PC-3 (cell line): ENCODE results near the gene YES1. TPM values are rescaled to one million over a fixed set of nuclear protein-coding genes. Genes with fewer than 3 reads are reported as not detected.
A peak's percentile ranks its signal among the peaks of the same experiment; 100 is the strongest.

Experiments
- ATAC-seq: fragments of 200-7000 bp; cut with Tn5 transposase; 2 replicates; pipeline ENCODE4 v1.9.1; 2020; ENCODE audit warnings: mild to moderate bottlenecking, moderate library complexity
- Bru-seq: library from RNA; stranded (reverse); fragments of 400-500 nt; gene quantifications from one replicate; lab custom pipeline; 2021; lab: Mats Ljungman, UMichigan
- BruChase-seq, 2 experiments: library from RNA; stranded (reverse); fragments of 400-500 nt; gene quantifications; one replicate each; lab custom pipeline; 2021; lab: Mats Ljungman, UMichigan
- BruUV-seq: library from RNA; stranded (reverse); fragments of 400-500 nt; replicated peaks from 2 replicates; lab custom pipeline; 2021; lab: Mats Ljungman, UMichigan
- CTCF ChIA-PET: fragments of 300-600 bp; sonication (Branson Sonifier 250); formaldehyde crosslinking; loops from one replicate; lab custom pipeline; 2022; ENCODE audit warnings: antibody characterized with exemption; lab: Charles Lee
- POLR2A ChIA-PET: fragments of 300-600 bp; sonication (Branson Sonifier 250); formaldehyde crosslinking; loops from one replicate; lab custom pipeline; 2022; ENCODE audit warnings: antibody characterized with exemption; ENCODE audit not compliant: unreplicated experiment; lab: Charles Lee
- DNase-seq: peaks from one replicate; pipeline ENCODE4 v3.0.0-alpha.2; 2015
- H2AFZ ChIP-seq: fragments of 300-600 bp; sonication (generic); 2 replicates; pipeline ENCODE4 v1.6.0; 2016; ENCODE audit warnings: antibody characterized with exemption, low read length
- H3F3A ChIP-seq: fragments of 300-600 bp; sonication (generic); one replicate; pipeline ENCODE4 v1.6.0; 2017; ENCODE audit warnings: antibody characterized with exemption, low read length, control low read depth, mild to moderate bottlenecking; ENCODE audit not compliant: unreplicated experiment
- H3K27ac ChIP-seq: fragments of 300-600 bp; sonication (generic); 2 replicates; pipeline ENCODE4 v1.5.1; 2016; ENCODE audit warnings: mild to moderate bottlenecking, low read length
- H3K27me3 ChIP-seq: fragments of 300-600 bp; sonication (generic); 2 replicates; pipeline ENCODE4 v1.6.1; 2016; ENCODE audit warnings: low read length, mixed read lengths
- H3K36me3 ChIP-seq: fragments of 300-600 bp; sonication (generic); 2 replicates; pipeline ENCODE4 v1.6.1; 2016; ENCODE audit warnings: low read depth, mixed run types, low read length, mixed read lengths
- H3K4me1 ChIP-seq: fragments of 300-600 bp; sonication (generic); 2 replicates; pipeline ENCODE4 v1.5.1; 2016; ENCODE audit warnings: low read length; ENCODE audit not compliant: insufficient read depth
- H3K4me2 ChIP-seq: fragments of 300-600 bp; sonication (generic); 2 replicates; pipeline ENCODE4 v1.6.0; 2016; ENCODE audit warnings: low read length
- H3K4me3 ChIP-seq: fragments of 300-600 bp; sonication (generic); 2 replicates; pipeline ENCODE4 v1.5.1; 2016; ENCODE audit warnings: mild to moderate bottlenecking, low read length, mixed read lengths
- H3K79me2 ChIP-seq: fragments of 300-600 bp; sonication (generic); 2 replicates; pipeline ENCODE4 v1.6.1; 2017; ENCODE audit warnings: low read length, mixed read lengths
- H3K9ac ChIP-seq: fragments of 300-600 bp; sonication (generic); 2 replicates; pipeline ENCODE4 v1.6.0; 2016; ENCODE audit warnings: mild to moderate bottlenecking, low read length
- H3K9me2 ChIP-seq: fragments of 300-600 bp; sonication (generic); replicated peaks from 2 replicates; pipeline ENCODE4 v1.6.1; 2016; ENCODE audit warnings: mixed run types, low read length, mixed read lengths
- H3K9me3 ChIP-seq: fragments of 300-600 bp; sonication (generic); 2 replicates; pipeline ENCODE4 v1.6.1; 2016; ENCODE audit warnings: low read length, mixed read lengths
- H4K20me1 ChIP-seq: fragments of 300-600 bp; sonication (generic); 2 replicates; pipeline ENCODE4 v1.6.1; 2016; ENCODE audit warnings: low read length, mixed read lengths
- EZH2 ChIP-seq: fragments of 300-600 bp; sonication (generic); IDR thresholded peaks from one replicate; pipeline ENCODE4 v1.6.1; 2017; ENCODE audit warnings: antibody characterized with exemption, mild to moderate bottlenecking, low read length; ENCODE audit not compliant: unreplicated experiment
- EZH2phosphoT487 ChIP-seq: fragments of 300-600 bp; sonication (generic); IDR thresholded peaks from 2 replicates; pipeline ENCODE4 v1.6.1; 2018; ENCODE audit warnings: mild to moderate bottlenecking, antibody characterized with exemption, low read length, borderline replicate concordance
- intact Hi-C: fragments of 100-400 bp; cut with micrococcal nuclease; formaldehyde crosslinking; loops from 2 replicates; pipeline ENCODE4 v1.9.0; 2023
- long read RNA-seq: library from polyadenylated mRNA; unstranded; transcript quantifications from one replicate; pipeline ENCODE4 v2.0.0, GENCODE V29; 2021; ENCODE audit not compliant: unreplicated experiment
- total RNA-seq: library from RNA; depleted of rRNA; stranded (reverse); fragments of >200 nt; gene quantifications from 2 replicates; pipeline ENCODE4 v1.2.3, GENCODE V29; 2014; rRNA removed
- TF ChIP-seq, protein P1 (sequence below): fragments of 300-600 bp; sonication (generic); conservative IDR thresholded peaks from 2 replicates; pipeline ENCODE4 v1.5.1; 2017; ENCODE audit warnings: antibody characterized with exemption, low read depth, mild to moderate bottlenecking, low read length

YES1 gene
- total RNA-seq: 73.5 and 113 TPM in 2 replicates
- percentile 90 among the genes with signal in this experiment for Bru-seq, nascent RNA
- percentile 93 among the genes with signal in this experiment for BruChase-seq, experiment 1, labeled RNA remaining after a 6-hour chase
- percentile 89 among the genes with signal in this experiment for BruChase-seq, experiment 2, labeled RNA remaining after a 2-hour chase
- long read RNA-seq, full-length matches to known transcripts: 178 of 237 reads
- long read RNA-seq, partial matches to known transcripts: 14 of 237 reads
- long read RNA-seq, other reads (novel, unspliced or antisense): 45 of 237 reads

DNA sequence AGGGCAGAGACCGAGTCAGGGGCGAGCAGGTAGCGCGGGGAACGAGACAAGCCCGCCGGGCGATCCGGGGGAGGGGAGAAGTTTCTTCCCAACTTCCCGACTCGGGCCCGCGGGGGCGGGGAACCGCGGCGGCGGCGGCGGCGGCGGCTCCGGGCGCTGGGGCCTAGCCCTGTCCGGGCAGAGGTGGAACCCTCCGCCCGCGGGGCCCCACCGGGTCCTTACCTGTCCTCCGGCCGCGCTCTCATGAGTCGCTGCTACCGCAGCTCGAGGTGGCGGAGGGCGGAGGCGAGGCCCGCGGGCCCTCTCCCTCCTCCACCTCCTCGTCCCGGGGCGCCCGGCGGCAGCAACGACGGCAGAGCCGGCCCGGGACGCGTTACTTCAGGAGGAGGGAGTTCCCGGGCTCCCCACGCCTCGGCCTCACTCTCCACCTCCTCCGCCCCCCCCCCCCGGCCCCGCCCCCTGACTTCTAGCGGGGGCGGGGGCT is at the start of gene YES1:
Gene YES1 (minus strand): TSS at position 351 of the 484 bp plus-strand sequence. CDS start 55,415 bp downstream, outside the sequence.
- H3K4me2 ChIP-seq: peak within 1 kb of the TSS; percentile 82
- peak within 1 kb of the TSS; percentile 100 for H3K4me3 ChIP-seq
- no peaks in the 10 kb centered on the region for H3K9me2 ChIP-seq
- H3K79me2 ChIP-seq: peaks cover 49% of the 10 kb centered on the region
- CTCF ChIA-PET: no interaction called here
- H3K4me1 ChIP-seq: peaks cover 12% of the 10 kb centered on the region
- no TSS peak for BruUV-seq
- peak within 1 kb of the TSS; percentile 97 for H3K27ac ChIP-seq
- H3F3A ChIP-seq: no peaks in the 10 kb centered on the region
- peaks cover 45% of the 10 kb centered on the region for H4K20me1 ChIP-seq
- POLR2A ChIA-PET: no interaction called here
- DNase-seq: peak; percentile 85
- no peaks in the 10 kb centered on the region for H3K36me3 ChIP-seq
- intact Hi-C loops: loop anchor here (2.0 to 5.0 kb wide), 2 partner anchors 19 to 70 kb away; no protein-coding TSS in a partner anchor
- peak within 1 kb of the TSS; percentile 87 for H2AFZ ChIP-seq
- TF ChIP-seq EZH2 (no peak), EZH2phosphoT487 (no peak)
- TF ChIP-seq, protein P1, sequence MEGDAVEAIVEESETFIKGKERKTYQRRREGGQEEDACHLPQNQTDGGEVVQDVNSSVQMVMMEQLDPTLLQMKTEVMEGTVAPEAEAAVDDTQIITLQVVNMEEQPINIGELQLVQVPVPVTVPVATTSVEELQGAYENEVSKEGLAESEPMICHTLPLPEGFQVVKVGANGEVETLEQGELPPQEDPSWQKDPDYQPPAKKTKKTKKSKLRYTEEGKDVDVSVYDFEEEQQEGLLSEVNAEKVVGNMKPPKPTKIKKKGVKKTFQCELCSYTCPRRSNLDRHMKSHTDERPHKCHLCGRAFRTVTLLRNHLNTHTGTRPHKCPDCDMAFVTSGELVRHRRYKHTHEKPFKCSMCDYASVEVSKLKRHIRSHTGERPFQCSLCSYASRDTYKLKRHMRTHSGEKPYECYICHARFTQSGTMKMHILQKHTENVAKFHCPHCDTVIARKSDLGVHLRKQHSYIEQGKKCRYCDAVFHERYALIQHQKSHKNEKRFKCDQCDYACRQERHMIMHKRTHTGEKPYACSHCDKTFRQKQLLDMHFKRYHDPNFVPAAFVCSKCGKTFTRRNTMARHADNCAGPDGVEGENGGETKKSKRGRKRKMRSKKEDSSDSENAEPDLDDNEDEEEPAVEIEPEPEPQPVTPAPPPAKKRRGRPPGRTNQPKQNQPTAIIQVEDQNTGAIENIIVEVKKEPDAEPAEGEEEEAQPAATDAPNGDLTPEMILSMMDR: no peak
- peaks cover 4% of the 10 kb centered on the region; the same call in 1 of the 2 replicates for H3K9me3 ChIP-seq
- H3K27me3 ChIP-seq: no peaks in the 10 kb centered on the region
- ATAC-seq: peak; percentile 72
- H3K9ac ChIP-seq: peak within 1 kb of the TSS; percentile 93

DNA sequence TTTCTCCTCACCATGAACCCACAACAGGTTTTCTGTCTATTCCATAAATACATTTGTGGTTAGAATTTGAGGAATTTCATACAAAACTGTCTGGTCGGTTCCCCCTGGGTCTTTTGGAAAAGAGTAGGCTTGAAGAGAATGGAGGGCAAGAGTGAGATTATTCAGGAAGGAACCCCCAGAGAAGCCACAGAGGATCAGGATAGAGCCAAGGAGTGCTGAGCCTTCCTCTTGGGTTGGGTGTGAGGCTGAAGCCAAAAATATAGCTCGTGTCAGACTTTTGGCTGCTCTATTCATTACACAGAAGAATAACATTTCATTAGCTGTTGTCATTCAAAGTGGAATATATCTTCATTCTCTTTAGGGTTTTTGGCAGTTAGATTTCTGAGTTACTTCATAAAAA is 45.9 kb upstream of the YES1 start:
- intact Hi-C loops: no loop called here
- ChIA-PET POLR2A (interaction anchor here (0.6 kb wide), 1 partner anchor 806 kb away, joined by 3 read pairs; no protein-coding TSS in a partner anchor), CTCF (no interaction called here)
- Histone ChIP-seq H3F3A (no peaks in the 10 kb centered on the region), H3K4me2 (no peak overlapping the region), H3K27ac (no peak overlapping the region), H2AFZ (no peak overlapping the region), H3K79me2 (no peaks in the 10 kb centered on the region), H3K36me3 (no peaks in the 10 kb centered on the region), H3K9me3 (no peaks in the 10 kb centered on the region), H3K27me3 (peaks cover 10% of the 10 kb centered on the region; the same call in 1 of the 2 replicates), H3K9me2 (no peaks in the 10 kb centered on the region), H4K20me1 (no peaks in the 10 kb centered on the region), H3K4me1 (no peaks in the 10 kb centered on the region), H3K4me3 (no peak overlapping the region), H3K9ac (no peak overlapping the region)
- BruUV-seq: no TSS peak
- DNase-seq: no peak
- no peak for ATAC-seq
- no peak for TF ChIP-seq EZH2

DNA sequence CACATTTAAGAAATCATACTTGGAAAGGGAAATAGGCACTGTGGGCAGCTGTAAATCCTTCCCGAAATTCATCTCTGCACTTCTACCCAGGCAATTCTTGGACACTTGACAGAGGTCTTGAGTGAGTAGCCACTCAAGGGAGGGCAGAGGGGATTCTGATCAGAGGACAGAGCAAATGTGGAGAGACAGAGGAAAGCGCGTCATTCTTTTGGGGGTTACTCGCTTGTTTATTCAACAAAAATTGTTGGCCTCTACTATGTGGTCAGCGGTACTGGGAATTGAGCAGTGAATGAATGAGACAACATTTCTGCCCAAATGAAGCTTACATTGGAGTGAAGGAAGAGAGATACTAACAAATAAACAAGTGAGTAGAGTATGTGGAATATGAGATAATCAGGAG is 41.4 kb upstream of the YES1 start:
- H3K9ac ChIP-seq: no peak overlapping the region
- TF ChIP-seq EZH2 (no peak), EZH2phosphoT487 (no peak)
- TF ChIP-seq, protein P1: no peak
- no peak overlapping the region for H3K4me2 ChIP-seq
- H3K9me3 ChIP-seq: no peaks in the 10 kb centered on the region
- no peaks in the 10 kb centered on the region for H3K79me2 ChIP-seq
- H3K36me3 ChIP-seq: no peaks in the 10 kb centered on the region
- no peaks in the 10 kb centered on the region for H4K20me1 ChIP-seq
- CTCF ChIA-PET: no interaction called here
- no peaks in the 10 kb centered on the region for H3F3A ChIP-seq
- no peak overlapping the region for H3K27ac ChIP-seq
- no peaks in the 10 kb centered on the region for H3K4me1 ChIP-seq
- no peaks in the 10 kb centered on the region for H3K9me2 ChIP-seq
- no peaks in the 10 kb centered on the region for H3K27me3 ChIP-seq
- ATAC-seq: no peak
- BruUV-seq: no TSS peak
- no peak overlapping the region for H2AFZ ChIP-seq
- intact Hi-C loops: no loop called here
- no peak for DNase-seq
- H3K4me3 ChIP-seq: no peak overlapping the region
- POLR2A ChIA-PET: no interaction called here
